ENCODE data around the gene MCCC1.
A peak's percentile ranks its signal among the peaks of the same experiment; 100 is the strongest.
"Not testable (repeated sequence)": the region's sequence is repeated elsewhere in the genome, so short reads cannot be mapped to it uniquely, and the experiment has no call there.

The MCCC1 gene

DNA sequence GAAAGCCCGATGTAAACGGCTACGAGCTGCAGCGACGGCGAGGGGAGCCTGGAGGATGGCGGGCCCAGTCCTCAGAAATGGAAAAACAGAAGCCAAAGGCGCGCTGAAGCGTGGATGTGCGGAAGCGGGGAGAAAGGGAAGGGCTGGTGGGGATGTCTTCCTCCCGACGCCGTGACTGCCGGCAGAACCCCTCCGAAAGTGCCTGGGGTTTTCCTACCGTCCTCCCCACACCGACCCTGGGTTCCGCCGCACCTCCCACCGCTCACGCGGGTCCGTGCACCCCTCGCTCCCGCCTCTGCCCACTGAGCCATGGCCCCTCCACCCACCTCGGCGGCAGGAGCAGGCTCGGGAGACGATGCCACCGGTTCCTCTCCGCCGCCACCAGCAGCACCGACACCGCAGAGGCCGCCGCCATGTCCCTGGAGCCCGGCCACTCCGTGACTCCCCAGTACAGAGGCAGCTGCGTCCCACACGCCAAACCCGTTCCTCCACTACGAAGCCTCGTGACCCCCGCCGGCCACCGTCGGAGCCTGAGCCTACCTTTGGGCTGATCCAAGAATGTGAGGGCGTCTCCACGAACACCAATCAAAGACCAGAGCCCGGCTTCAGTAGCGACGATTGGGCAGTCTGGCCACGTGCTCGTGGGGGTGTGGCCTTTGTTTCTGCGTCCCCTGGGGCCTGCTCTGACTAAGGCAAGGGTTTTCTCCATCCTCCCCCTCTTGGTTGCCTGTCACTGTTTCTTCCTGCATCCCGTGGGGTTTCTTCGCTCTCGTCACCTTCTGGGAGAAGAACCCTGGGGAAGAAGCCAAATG, at the start of gene MCCC1:
Gene MCCC1, minus strand, starts transcription at position 471 of the 812 bp plus-strand sequence. Its CDS starts 56 bp downstream, at position 415.
- peak; percentile 99 for DNase-seq (ENCODE audit: low spot score)

DNA sequence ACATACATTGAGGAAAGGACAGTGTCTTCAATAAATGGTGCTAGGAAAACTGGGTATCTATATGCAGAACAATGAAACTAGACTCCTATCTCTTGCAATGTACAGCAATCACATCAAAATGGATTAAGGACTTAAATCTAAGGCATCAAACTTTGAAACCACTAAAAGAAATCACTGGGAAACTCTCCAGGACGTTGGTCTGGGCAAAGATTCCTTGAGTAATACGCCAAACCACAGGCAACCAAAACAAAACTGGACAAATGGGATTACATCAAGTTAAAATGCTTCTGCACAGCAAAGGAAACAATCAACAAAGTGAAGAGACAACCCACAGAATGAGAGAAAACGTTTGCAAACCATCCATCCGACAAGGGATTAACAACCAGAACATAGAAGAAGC, 48.8 kb upstream of the MCCC1 start:
- DNase-seq (ENCODE audit: low spot score), result no peak

- DNase-seq (ENCODE audit: low spot score), result no peak
Measured at GRCh38 chr3:183144363-183144762, 45.1 kb upstream of the MCCC1 start.

GRCh38 chr3:183142199-183142598, 42.9 kb upstream of the MCCC1 start:
- no peak for DNase-seq (ENCODE audit: low spot score)

- DNase-seq (ENCODE audit: low spot score), result no peak
Measured at GRCh38 chr3:183134844-183135243, 35.5 kb upstream of the MCCC1 start.

DNA sequence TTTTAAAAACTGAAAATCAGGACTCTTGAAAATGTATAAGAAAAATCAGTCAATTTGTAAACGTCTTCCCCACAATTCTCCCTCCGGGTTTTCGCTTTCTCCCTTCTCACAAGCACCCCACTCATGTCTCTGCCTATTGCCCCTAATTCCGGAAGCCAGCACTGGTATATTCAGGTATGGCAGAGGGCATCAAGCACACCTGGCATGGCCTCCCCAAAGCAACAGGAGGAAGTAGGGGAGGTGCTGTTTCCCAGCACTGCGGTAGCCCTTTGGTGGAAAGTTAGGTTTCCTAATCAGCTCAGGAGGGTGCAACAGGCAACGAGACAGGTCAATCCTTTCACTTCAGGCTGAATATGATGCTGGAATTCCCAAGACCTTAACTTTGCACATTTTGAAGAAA, 33.1 kb upstream of the MCCC1 start:
- no peak for DNase-seq (ENCODE audit: low spot score)

DNA sequence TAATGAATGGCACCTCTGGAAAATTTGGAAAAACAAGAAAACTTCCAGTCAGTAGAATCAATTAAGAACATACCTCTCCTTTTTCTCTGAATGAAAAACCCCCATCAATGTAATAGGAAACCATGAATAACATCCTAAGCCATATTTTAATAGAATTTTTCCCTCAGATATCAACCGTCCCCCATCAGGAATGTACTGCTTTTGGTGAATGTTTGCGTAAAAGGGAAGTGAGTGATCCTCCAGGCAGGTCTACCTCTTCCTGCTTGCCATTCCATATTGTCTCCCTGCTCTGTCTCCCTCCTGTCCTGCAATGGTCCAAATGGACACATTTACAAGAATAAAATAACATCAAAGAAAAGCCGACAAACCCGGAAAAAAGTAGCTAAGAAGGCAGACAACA, 32.4 kb upstream of the MCCC1 start:
- DNase-seq (ENCODE audit: low spot score), result peak; percentile 29

- DNase-seq (ENCODE audit: low spot score), result no peak
Measured at GRCh38 chr3:183131186-183131725, 32.0 kb upstream of the MCCC1 start.

- no peak for DNase-seq (ENCODE audit: low spot score)
Measured at GRCh38 chr3:183129243-183129642, 29.9 kb upstream of the MCCC1 start.

DNA sequence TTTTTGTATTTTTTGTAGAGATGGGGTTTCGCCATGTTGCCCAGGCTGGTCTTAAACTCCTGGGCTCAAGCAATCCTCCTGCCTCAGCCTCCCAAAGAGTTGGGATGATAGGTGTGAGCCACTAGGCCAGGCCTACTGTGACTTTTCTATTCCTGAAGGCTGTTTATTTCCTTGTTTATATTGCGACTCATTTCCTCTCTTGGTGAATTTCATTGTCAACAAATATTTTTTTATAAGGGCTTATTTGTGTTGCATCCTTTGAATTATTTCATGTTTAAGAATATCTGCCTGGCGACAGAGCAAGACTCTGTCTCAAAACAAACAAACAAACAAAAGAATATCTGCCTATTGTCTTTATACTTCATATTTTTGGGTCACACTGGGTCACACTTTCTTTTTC, 29.4 kb upstream of the MCCC1 start:
- DNase-seq (ENCODE audit: low spot score), result no peak

GRCh38 chr3:183123891-183124290, 24.6 kb upstream of the MCCC1 start:
- no peak for DNase-seq (ENCODE audit: low spot score)

DNA sequence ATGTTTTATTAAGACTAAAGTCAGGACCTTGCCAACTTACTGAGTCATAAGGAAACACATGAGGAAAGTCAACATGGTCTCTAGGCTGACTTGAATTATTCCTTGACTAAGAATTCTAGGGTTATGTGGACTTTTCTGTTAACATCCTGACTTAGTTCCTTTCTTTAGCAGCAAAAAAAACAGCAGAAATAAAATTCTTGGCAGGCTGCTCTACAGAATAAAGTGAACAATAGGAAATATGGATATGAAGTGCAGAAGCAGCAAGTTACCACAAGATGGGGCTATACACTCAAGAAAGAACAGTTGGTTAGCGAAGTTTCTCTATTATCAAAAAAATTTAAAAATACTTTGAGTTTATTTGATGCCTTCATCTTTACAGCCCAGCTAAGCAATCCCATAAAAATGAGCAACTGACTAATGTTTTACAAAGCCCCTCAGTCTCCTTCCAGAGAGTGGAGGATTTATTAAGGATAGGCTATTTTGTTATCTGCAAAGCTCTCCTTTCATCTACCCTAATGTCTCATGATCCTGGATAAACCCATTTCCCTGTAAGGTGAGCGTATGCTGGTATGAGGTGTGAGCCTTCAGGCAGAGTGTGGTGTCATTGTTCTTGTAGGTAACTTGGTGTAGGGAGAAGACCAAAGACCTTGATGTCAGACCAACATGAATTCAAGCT, 23.1 kb upstream of the MCCC1 start:
- peak; percentile 78 for DNase-seq (ENCODE audit: low spot score)

- DNase-seq (ENCODE audit: low spot score), result no peak
Measured at GRCh38 chr3:183120538-183121215, 21.4 kb upstream of the MCCC1 start.

GRCh38 chr3:183117056-183117455, 17.8 kb upstream of the MCCC1 start:
- DNase-seq (ENCODE audit: low spot score), result no peak

GRCh38 chr3:183116025-183116614, 16.8 kb upstream of the MCCC1 start:
- no peak for DNase-seq (ENCODE audit: low spot score)

DNA sequence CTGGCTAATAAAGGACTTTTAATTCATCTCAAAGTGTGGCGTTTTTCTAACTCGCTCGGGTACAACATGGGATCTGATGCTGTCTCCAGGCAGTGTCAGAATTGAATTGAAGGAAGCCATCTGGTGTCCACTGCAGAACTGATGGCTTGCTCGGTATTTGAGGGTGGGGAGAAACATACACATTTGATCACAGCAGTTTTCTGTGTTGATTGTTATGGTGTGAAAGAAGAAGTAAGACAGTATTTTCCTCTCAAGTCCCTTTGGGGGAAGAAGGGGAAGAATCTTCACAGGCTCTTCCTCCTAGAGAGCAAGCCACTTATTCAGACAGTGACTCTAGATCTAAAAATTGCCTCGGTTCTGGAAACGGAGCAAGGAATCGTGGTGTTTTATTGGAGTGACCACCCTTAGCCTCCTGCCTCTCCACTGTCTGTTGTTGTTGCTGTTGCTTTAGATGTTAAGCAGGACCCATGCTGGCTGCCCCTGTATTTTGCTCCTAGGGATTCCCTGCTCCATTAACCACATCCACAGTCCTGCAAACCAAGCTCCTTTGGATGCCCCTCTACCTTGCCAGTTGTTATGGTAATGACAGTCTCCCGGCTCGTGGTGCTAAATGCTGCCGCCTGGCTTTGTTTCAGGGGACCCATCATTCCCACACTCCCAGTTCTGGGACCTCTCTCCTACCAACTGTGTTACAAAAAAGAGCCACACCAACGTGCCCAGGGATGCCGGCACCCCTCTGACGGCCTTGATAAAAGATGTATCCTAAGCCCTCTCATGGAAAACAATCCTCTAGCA, 15.3 kb upstream of the MCCC1 start:
- DNase-seq (ENCODE audit: low spot score), result no peak

GRCh38 chr3:183109847-183110246, 10.6 kb upstream of the MCCC1 start:
- DNase-seq (ENCODE audit: low spot score), result not testable (repeated sequence)

- no peak for DNase-seq (ENCODE audit: low spot score)
Measured at GRCh38 chr3:183108470-183108869, 9.2 kb upstream of the MCCC1 start.

GRCh38 chr3:183108001-183108449, 8.7 kb upstream of the MCCC1 start:
- DNase-seq (ENCODE audit: low spot score), result no peak

DNA sequence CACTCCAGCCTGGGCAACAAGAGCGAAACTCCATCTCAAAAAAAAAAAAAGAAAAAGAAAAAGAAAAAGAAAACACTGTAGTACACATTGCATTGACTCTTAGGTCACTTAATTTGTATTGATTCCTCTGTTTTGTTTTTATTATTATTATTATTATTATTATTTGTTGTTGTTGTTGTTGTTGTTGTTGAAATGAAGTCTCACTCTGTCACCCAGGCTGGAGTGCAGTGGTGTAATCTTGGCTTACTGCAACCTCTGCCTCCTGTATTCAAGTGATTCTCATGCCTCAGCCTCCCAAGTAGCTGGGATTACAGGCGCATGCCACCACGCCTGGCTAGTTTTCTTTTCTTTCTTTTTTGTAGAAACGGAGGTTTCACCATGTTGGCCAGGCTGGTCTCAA, 8.1 kb upstream of the MCCC1 start:
- not testable (repeated sequence) for DNase-seq (ENCODE audit: low spot score)

DNA sequence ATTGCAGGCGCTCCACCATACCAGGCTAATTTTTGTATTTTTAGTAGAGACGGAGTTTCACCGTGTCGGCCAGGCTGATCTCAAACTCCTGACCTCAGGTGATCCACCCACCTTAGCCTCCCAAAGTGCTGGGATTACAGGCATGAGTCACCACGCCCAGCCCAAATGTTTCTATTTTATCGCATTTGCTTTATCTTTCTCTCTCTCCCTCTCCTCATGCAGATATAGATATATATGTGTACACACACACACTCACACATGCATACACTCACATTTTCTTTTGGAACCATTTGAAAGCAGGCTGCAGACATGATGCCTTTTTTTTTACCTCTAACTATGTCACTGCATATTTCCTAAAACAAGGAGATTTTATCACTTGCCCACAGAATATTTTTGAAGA, 7.3 kb upstream of the MCCC1 start:
- no peak for DNase-seq (ENCODE audit: low spot score)
